DOHH2 (cell line): ENCODE data around the gene CD200.

Source experiments
- H3F3A ChIP-seq: fragments of 200-600 bp; sonication (generic), shearing (Covaris generic); 2 replicates; pipeline ENCODE4 v1.6.0; 2016; ENCODE audit warnings: antibody characterized with exemption, mild to moderate bottlenecking; ENCODE audit not compliant: control insufficient read depth, insufficient read depth
- H3K27ac ChIP-seq: fragments of 200-600 bp; sonication (generic); 2 replicates; pipeline ENCODE4 v1.5.1; 2014; ENCODE audit warnings: low read depth, mild to moderate bottlenecking, low read length, moderate library complexity
- H3K27me3 ChIP-seq: fragments of 200-600 bp; sonication (generic); 2 replicates; pipeline ENCODE4 v1.6.1; 2014; ENCODE audit warnings: mild to moderate bottlenecking, low read length, mixed read lengths; ENCODE audit not compliant: control insufficient read depth
- H3K36me3 ChIP-seq: fragments of 200-600 bp; sonication (generic); 2 replicates; pipeline ENCODE4 v1.6.1; 2014; ENCODE audit warnings: mild to moderate bottlenecking, low read length, moderate library complexity, mixed read lengths; ENCODE audit not compliant: control insufficient read depth
- H3K4me1 ChIP-seq: fragments of 200-600 bp; sonication (generic); 2 replicates; pipeline ENCODE4 v1.6.1; 2014; ENCODE audit warnings: mild to moderate bottlenecking, low read length, mixed read lengths; ENCODE audit not compliant: control insufficient read depth
- H3K4me2 ChIP-seq: fragments of 200-600 bp; sonication (generic); 2 replicates; pipeline ENCODE4 v1.6.0; 2014; ENCODE audit warnings: mild to moderate bottlenecking, low read length, moderate library complexity
- H3K4me3 ChIP-seq: fragments of 200-600 bp; sonication (generic); 2 replicates; pipeline ENCODE4 v1.5.1; 2014; ENCODE audit warnings: mild to moderate bottlenecking, low read length, mixed read lengths
- H3K79me2 ChIP-seq: fragments of 200-600 bp; sonication (generic); 2 replicates; pipeline ENCODE4 v1.6.1; 2014; ENCODE audit warnings: mild to moderate bottlenecking, low read length, mixed read lengths; ENCODE audit not compliant: control insufficient read depth
- H3K9me2 ChIP-seq: fragments of 200-600 bp; sonication (generic); replicated peaks from 2 replicates; pipeline ENCODE4 v1.6.1; 2014; ENCODE audit warnings: mild to moderate bottlenecking, low read length, mixed read lengths; ENCODE audit not compliant: control insufficient read depth
- H3K9me3 ChIP-seq: fragments of 200-600 bp; sonication (generic); 2 replicates; pipeline ENCODE4 v1.6.1; 2014; ENCODE audit warnings: antibody characterized with exemption, low read length, mixed read lengths; ENCODE audit not compliant: control insufficient read depth, insufficient read depth
- H4K20me1 ChIP-seq: fragments of 200-600 bp; sonication (generic); 2 replicates; pipeline ENCODE4 v1.6.0; 2014; ENCODE audit warnings: low read depth, mild to moderate bottlenecking, antibody characterized with exemption, low read length, moderate library complexity; ENCODE audit not compliant: control insufficient read depth, insufficient read depth
- EZH2phosphoT487 ChIP-seq: fragments of 200-600 bp; sonication (generic); IDR thresholded peaks from 2 replicates; pipeline ENCODE4 v1.6.1; 2017; ENCODE audit warnings: borderline replicate concordance, mild to moderate bottlenecking, antibody characterized with exemption, low read length, moderate library complexity, mixed read lengths
- TF ChIP-seq, protein P1 (sequence below): fragments of 200-600 bp; sonication (generic); IDR thresholded peaks from one replicate; pipeline ENCODE4 v1.5.1; 2014; ENCODE audit warnings: antibody characterized with exemption, mild to moderate bottlenecking, low read depth, low read length; ENCODE audit not compliant: poor library complexity, severe bottlenecking

Gene CD200

DNA sequence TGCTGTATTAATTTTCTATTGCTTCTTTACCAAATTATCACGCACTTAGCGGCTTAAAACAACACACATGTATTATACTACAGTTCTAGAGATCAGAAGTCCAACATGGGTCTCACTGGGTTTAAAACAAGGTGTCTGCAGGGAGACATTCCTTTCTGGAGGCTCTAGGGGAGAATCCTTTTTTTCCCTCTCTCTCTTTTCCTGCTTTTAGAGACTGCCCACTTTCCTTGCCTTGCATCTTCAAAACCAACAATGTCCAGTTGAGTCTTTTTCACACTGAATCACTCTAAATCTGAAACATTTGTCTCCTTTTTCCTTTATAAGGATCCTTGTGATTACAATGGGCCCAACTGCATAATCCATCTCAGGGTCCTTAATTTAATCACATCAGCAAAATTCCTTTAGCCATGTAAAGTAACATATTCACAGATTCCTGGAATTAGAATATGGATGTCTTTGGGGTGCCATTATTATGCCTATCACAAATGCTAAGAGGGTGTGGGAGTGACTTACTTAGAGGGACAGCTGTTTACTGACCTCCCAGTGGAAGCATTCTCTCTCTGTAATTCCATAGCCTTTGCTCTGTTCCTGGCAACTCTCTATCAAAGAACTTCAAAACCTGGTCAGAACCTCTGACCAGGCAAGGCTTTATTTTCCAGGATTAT lies 21.8 kb downstream of the CD200 start:
- Histone ChIP-seq H3K79me2 (no peaks in the 10 kb centered on the region), H3K4me1 (no peaks in the 10 kb centered on the region; the same call in 1 of the 2 replicates), H3K9me3 (no peaks in the 10 kb centered on the region), H3K36me3 (peaks cover 22% of the 10 kb centered on the region), H3K27ac (no peak overlapping the region), H4K20me1 (no peaks in the 10 kb centered on the region), H3F3A (no peaks in the 10 kb centered on the region; the same call in 1 of the 2 replicates), H3K27me3 (no peaks in the 10 kb centered on the region), H3K9me2 (no peaks in the 10 kb centered on the region), H3K4me3 (no peak overlapping the region), H3K4me2 (no peak overlapping the region)
- TF ChIP-seq, protein P1, sequence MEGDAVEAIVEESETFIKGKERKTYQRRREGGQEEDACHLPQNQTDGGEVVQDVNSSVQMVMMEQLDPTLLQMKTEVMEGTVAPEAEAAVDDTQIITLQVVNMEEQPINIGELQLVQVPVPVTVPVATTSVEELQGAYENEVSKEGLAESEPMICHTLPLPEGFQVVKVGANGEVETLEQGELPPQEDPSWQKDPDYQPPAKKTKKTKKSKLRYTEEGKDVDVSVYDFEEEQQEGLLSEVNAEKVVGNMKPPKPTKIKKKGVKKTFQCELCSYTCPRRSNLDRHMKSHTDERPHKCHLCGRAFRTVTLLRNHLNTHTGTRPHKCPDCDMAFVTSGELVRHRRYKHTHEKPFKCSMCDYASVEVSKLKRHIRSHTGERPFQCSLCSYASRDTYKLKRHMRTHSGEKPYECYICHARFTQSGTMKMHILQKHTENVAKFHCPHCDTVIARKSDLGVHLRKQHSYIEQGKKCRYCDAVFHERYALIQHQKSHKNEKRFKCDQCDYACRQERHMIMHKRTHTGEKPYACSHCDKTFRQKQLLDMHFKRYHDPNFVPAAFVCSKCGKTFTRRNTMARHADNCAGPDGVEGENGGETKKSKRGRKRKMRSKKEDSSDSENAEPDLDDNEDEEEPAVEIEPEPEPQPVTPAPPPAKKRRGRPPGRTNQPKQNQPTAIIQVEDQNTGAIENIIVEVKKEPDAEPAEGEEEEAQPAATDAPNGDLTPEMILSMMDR, result no peak
- TF ChIP-seq EZH2phosphoT487, result no peak

DNA sequence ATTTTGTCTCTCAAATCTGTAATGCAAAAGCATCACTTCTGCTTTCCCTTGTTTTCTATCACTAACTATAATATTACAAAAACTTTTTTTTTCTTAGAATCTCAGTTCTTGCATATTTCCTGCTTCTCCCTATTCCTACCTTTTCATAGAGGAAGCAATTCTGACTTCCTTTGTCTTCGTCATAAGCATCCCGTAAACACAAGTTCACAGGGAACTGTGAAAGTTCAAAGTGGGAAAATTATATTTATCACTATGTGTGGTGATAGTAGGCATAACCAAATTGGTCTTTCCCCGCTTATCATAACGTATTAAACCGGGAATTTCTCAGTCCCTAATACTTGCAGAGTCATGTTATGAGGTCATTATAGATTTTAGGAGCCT lies 22.3 kb downstream of the CD200 start:
- Histone ChIP-seq H3K27ac (no peak overlapping the region), H3K4me2 (no peak overlapping the region), H3K79me2 (no peaks in the 10 kb centered on the region), H3K9me3 (no peaks in the 10 kb centered on the region), H3F3A (no peaks in the 10 kb centered on the region; the same call in 1 of the 2 replicates), H3K4me1 (no peaks in the 10 kb centered on the region; the same call in 1 of the 2 replicates), H4K20me1 (no peaks in the 10 kb centered on the region), H3K36me3 (peaks cover 17% of the 10 kb centered on the region), H3K27me3 (no peaks in the 10 kb centered on the region), H3K4me3 (no peak overlapping the region), H3K9me2 (no peaks in the 10 kb centered on the region)
- TF ChIP-seq, protein P1, result no peak
- TF ChIP-seq EZH2phosphoT487, result no peak

DNA sequence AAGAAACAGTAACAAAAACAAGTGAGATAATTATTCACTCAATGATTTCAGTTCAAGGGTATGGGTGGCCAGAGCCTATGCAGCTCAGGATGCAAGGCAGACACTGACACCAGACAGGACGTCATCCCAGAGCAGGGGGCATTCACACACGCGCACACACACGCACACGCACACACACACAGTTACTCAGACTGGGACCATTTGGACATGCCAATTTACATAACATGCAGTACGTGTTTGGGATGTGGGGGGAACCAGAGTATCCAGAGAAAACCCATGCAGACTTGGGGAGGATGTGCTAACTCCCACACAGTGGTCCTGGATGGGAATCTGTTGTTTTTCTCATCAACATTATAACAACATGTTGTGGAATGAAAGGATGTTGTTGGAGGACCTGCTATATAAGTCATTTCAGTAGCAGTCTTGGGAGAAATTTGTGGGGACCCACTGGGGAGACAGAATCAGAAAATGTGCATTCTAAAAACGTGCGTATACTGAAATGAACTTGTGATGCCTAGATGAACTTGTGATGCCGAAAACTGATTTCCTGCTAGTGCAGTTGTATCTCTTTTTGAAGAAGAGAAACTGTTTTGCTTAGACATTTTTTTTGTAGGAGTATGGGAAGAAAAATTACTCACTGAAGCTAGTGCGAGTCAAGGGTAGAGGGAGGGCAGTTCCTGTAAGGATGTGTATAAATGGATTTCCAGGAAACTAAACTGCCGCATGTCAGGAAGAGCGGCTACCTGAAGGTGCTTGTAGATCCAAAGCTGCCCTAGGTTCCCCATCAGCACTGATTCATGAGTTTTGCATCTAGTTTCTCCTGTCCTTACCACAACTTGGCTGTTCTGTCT lies 25.2 kb downstream of the CD200 start:
- no peaks in the 10 kb centered on the region for H3K79me2 ChIP-seq
- no peak overlapping the region for H3K4me3 ChIP-seq
- TF ChIP-seq, protein P1, result no peak
- TF ChIP-seq EZH2phosphoT487, result no peak
- no peaks in the 10 kb centered on the region; the same call in 1 of the 2 replicates for H3K4me1 ChIP-seq
- H3K27me3 ChIP-seq, result no peaks in the 10 kb centered on the region
- H4K20me1 ChIP-seq, result no peaks in the 10 kb centered on the region
- H3K27ac ChIP-seq, result no peak overlapping the region
- no peak overlapping the region for H3K4me2 ChIP-seq
- H3K9me2 ChIP-seq, result no peaks in the 10 kb centered on the region
- H3K36me3 ChIP-seq, result 0 out of 2 replicates have a peak, but pooled peaks cover 6% of the 10 kb centered on the region
- no peaks in the 10 kb centered on the region for H3K9me3 ChIP-seq
- no peaks in the 10 kb centered on the region; the same call in 1 of the 2 replicates for H3F3A ChIP-seq
